ENCODE data around the gene LRRC27.
"Not testable (repeated sequence)": the region's sequence is repeated elsewhere in the genome, so short reads cannot be mapped to it uniquely, and the experiment has no call there.

The LRRC27 gene

GRCh38 chr10:132306864-132307751, 24.9 kb upstream of the LRRC27 start:
- H3K4me1 Mint-ChIP-seq (ENCODE audit: low read depth) = peaks cover 3% of the 10 kb centered on the region
- no peaks in the 10 kb centered on the region for H3K9me3 Mint-ChIP-seq
- DNase-seq (ENCODE audit: low spot score) = no peak
- peaks cover 34% of the 10 kb centered on the region for H3K27me3 Mint-ChIP-seq (ENCODE audit: low read depth)
- H3K4me3 Mint-ChIP-seq = peak overlapping the region; percentile 86
- peak overlapping the region; percentile 45 for H3K27ac Mint-ChIP-seq
- no peaks in the 10 kb centered on the region for H3K36me3 Mint-ChIP-seq (ENCODE audit: low read depth)

GRCh38 chr10:132307823-132308586, 24.0 kb upstream of the LRRC27 start, which contains the start of gene STK32C:
TSS of gene STK32C (minus strand) at chr10:132307950. CDS start at chr10:132307833, 117 bp downstream.
- Mint-ChIP-seq H3K9me3 (no peaks in the 10 kb centered on the region), H3K4me1 (ENCODE audit: low read depth) (peaks cover 3% of the 10 kb centered on the region), H3K27ac (peak within 1 kb of the TSS; percentile 49), H3K36me3 (ENCODE audit: low read depth) (no peaks in the 10 kb centered on the region), H3K4me3 (peak within 1 kb of the TSS; percentile 86), H3K27me3 (ENCODE audit: low read depth) (peaks cover 34% of the 10 kb centered on the region)
- DNase-seq (ENCODE audit: low spot score) = peak; percentile 79

- no peaks in the 10 kb centered on the region for H3K9me3 Mint-ChIP-seq
- peaks cover 34% of the 10 kb centered on the region for H3K27me3 Mint-ChIP-seq (ENCODE audit: low read depth)
- DNase-seq (ENCODE audit: low spot score) = no peak
- no peaks in the 10 kb centered on the region for H3K36me3 Mint-ChIP-seq (ENCODE audit: low read depth)
- no peak overlapping the region for H3K27ac Mint-ChIP-seq
- peak overlapping the region; percentile 70 for H3K4me3 Mint-ChIP-seq
- peaks cover 3% of the 10 kb centered on the region for H3K4me1 Mint-ChIP-seq (ENCODE audit: low read depth)
Observed at GRCh38 chr10:132308587-132309470, 23.2 kb upstream of the LRRC27 start.

GRCh38 chr10:132309471-132309865, 22.5 kb upstream of the LRRC27 start:
- peaks cover 3% of the 10 kb centered on the region for H3K4me1 Mint-ChIP-seq (ENCODE audit: low read depth)
- peaks cover 4% of the 10 kb centered on the region for H3K9me3 Mint-ChIP-seq
- no peak overlapping the region for H3K27ac Mint-ChIP-seq
- no peaks in the 10 kb centered on the region for H3K36me3 Mint-ChIP-seq (ENCODE audit: low read depth)
- no peak for DNase-seq (ENCODE audit: low spot score)
- peaks cover 38% of the 10 kb centered on the region for H3K27me3 Mint-ChIP-seq (ENCODE audit: low read depth)
- H3K4me3 Mint-ChIP-seq = peak overlapping the region; percentile 70

GRCh38 chr10:132309879-132310591, 22.0 kb upstream of the LRRC27 start:
- Mint-ChIP-seq H3K27me3 (ENCODE audit: low read depth) (peaks cover 35% of the 10 kb centered on the region), H3K9me3 (peaks cover 4% of the 10 kb centered on the region), H3K4me1 (ENCODE audit: low read depth) (peaks cover 3% of the 10 kb centered on the region), H3K27ac (no peak overlapping the region), H3K4me3 (peak overlapping the region; percentile 70), H3K36me3 (ENCODE audit: low read depth) (no peaks in the 10 kb centered on the region)
- no peak for DNase-seq (ENCODE audit: low spot score)

GRCh38 chr10:132310701-132311337, 21.2 kb upstream of the LRRC27 start:
- Mint-ChIP-seq H3K4me3 (no peak overlapping the region), H3K27ac (no peak overlapping the region), H3K9me3 (peaks cover 4% of the 10 kb centered on the region), H3K36me3 (ENCODE audit: low read depth) (no peaks in the 10 kb centered on the region), H3K27me3 (ENCODE audit: low read depth) (peaks cover 32% of the 10 kb centered on the region), H3K4me1 (ENCODE audit: low read depth) (peaks cover 3% of the 10 kb centered on the region)
- DNase-seq (ENCODE audit: low spot score) = no peak

GRCh38 chr10:132311338-132311939, 20.6 kb upstream of the LRRC27 start:
- Mint-ChIP-seq H3K36me3 (ENCODE audit: low read depth) (no peaks in the 10 kb centered on the region), H3K4me1 (ENCODE audit: low read depth) (peaks cover 3% of the 10 kb centered on the region), H3K4me3 (no peak overlapping the region), H3K27me3 (ENCODE audit: low read depth) (peaks cover 26% of the 10 kb centered on the region), H3K9me3 (peaks cover 4% of the 10 kb centered on the region), H3K27ac (no peak overlapping the region)
- DNase-seq (ENCODE audit: low spot score) = no peak

- no peak for DNase-seq (ENCODE audit: low spot score)
Observed at GRCh38 chr10:132313305-132313704, 18.7 kb upstream of the LRRC27 start.

GRCh38 chr10:132313865-132314264, 18.1 kb upstream of the LRRC27 start:
- H3K27me3 Mint-ChIP-seq (ENCODE audit: low read depth) = peaks cover 20% of the 10 kb centered on the region
- no peaks in the 10 kb centered on the region for H3K36me3 Mint-ChIP-seq (ENCODE audit: low read depth)
- DNase-seq (ENCODE audit: low spot score) = no peak
- H3K27ac Mint-ChIP-seq = no peak overlapping the region
- H3K4me1 Mint-ChIP-seq (ENCODE audit: low read depth) = no peaks in the 10 kb centered on the region
- peaks cover 4% of the 10 kb centered on the region for H3K9me3 Mint-ChIP-seq
- H3K4me3 Mint-ChIP-seq = no peak overlapping the region

More at GRCh38 chr10:132313305-132313704, 18.7 kb upstream of the LRRC27 start:
- no peak overlapping the region for H3K27ac Mint-ChIP-seq
- peaks cover 4% of the 10 kb centered on the region for H3K9me3 Mint-ChIP-seq
- H3K27me3 Mint-ChIP-seq (ENCODE audit: low read depth) = peaks cover 21% of the 10 kb centered on the region
- H3K4me3 Mint-ChIP-seq = no peak overlapping the region
- H3K4me1 Mint-ChIP-seq (ENCODE audit: low read depth) = no peaks in the 10 kb centered on the region
- H3K36me3 Mint-ChIP-seq (ENCODE audit: low read depth) = no peaks in the 10 kb centered on the region

GRCh38 chr10:132314336-132314735, 17.7 kb upstream of the LRRC27 start:
- no peak overlapping the region for H3K4me3 Mint-ChIP-seq
- H3K27ac Mint-ChIP-seq = no peak overlapping the region
- H3K4me1 Mint-ChIP-seq (ENCODE audit: low read depth) = peaks cover 2% of the 10 kb centered on the region
- H3K36me3 Mint-ChIP-seq (ENCODE audit: low read depth) = no peaks in the 10 kb centered on the region
- DNase-seq (ENCODE audit: low spot score) = no peak
- H3K27me3 Mint-ChIP-seq (ENCODE audit: low read depth) = peaks cover 16% of the 10 kb centered on the region
- peaks cover 4% of the 10 kb centered on the region for H3K9me3 Mint-ChIP-seq

- H3K27ac Mint-ChIP-seq; H3K4me3 Mint-ChIP-seq; H3K36me3 Mint-ChIP-seq (ENCODE audit: low read depth); DNase-seq (ENCODE audit: low spot score); H3K4me1 Mint-ChIP-seq (ENCODE audit: low read depth); H3K9me3 Mint-ChIP-seq: not testable (repeated sequence)
- peaks cover 11% of the 10 kb centered on the region for H3K27me3 Mint-ChIP-seq (ENCODE audit: low read depth)
Observed at GRCh38 chr10:132314881-132315280, 17.1 kb upstream of the LRRC27 start.

GRCh38 chr10:132316133-132316532, 15.9 kb upstream of the LRRC27 start:
- Mint-ChIP-seq H3K27ac (no peak overlapping the region), H3K27me3 (ENCODE audit: low read depth) (peaks cover 6% of the 10 kb centered on the region), H3K36me3 (ENCODE audit: low read depth) (no peaks in the 10 kb centered on the region), H3K9me3 (peaks cover 4% of the 10 kb centered on the region), H3K4me3 (no peak overlapping the region), H3K4me1 (ENCODE audit: low read depth) (peaks cover 15% of the 10 kb centered on the region)
- DNase-seq (ENCODE audit: low spot score) = no peak
